GM19328 (cell line): ENCODE measurements around the gene MYLK.
"Not testable (repeated sequence)": the region's sequence is repeated elsewhere in the genome, so short reads cannot be mapped to it uniquely, and the experiment has no call there.

Experiments
- ATAC-seq: cut with Tn5 transposase; IDR thresholded peaks from one replicate; pipeline ENCODE4 v1.9.1; 2021; ENCODE audit warnings: mild to moderate bottlenecking, moderate library complexity; ENCODE audit not compliant: unreplicated experiment

MYLK gene

DNA sequence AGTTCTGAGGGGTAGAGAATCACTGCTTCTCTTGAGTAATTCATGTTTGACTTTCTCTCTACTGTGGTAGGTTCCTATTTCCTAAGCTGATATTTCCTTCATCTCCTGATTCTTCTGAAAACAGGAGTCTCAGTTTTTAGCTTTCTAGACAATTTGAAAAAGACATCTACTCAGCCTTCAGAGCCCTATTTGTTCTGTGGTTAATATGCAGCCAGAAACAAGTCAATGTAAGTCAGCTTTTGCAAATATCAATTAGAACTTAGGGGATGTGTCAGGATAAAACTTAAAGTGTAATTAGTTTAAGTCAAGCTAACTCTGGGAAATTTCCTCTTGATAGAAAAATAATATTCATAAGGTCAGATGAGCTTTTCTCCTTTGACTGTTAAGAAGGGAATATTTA is 277.6 kb downstream of the MYLK start:
- no peak for ATAC-seq

DNA sequence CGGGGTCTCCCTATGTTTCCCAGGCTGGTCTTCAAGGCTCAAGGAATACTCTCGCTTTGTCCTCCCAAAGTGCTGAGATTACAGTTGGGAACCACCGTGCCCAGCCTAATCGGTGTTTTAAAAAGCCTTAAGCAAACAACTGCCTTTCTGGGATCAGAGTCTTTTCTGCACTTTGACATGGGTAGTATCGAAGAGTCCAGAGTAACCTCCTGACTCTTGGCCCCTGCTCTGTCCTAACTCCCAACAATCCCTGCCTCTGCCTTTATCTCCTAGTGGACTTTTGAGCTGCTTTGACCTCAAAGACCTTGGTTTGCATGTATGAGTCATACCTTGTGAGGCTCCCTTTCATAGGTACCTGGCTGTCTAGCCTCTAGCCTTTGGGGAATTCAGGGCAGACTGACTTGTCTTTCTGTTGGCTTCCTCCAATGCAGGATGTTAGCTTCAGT is 278.3 kb downstream of the MYLK start:
- ATAC-seq, result peak; percentile 47

GRCh38 chr3:123603153-123603552 is 281.0 kb downstream of the MYLK start:
- ATAC-seq, result not testable (repeated sequence)

- no peak for ATAC-seq
These were observed 281.8 kb downstream of the MYLK start for GRCh38 chr3:123602325-123602724.

DNA sequence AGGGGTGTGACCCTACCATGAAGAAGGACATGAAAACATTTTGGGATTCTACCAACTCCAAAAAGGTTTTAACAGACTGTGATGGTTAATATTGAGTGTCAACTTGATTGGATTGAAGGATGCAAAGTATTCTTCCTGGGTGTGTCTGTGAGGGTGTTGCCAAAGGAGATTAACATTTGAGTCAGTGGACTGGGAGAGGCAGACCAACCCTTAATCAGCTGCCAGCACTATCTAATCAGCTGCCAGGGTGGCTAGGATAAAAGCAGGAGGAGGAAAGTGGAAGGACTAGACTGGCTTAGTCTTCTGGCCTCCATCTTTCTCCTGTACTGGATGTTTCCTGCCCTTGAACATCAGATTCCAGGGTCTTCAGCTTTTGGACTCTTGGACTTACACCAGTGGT is 283.3 kb downstream of the MYLK start:
- not testable (repeated sequence) for ATAC-seq

- ATAC-seq, result no peak
These were observed 286.6 kb downstream of the MYLK start for GRCh38 chr3:123597561-123597960.

GRCh38 chr3:123595396-123596180 is 288.5 kb downstream of the MYLK start:
- no peak for ATAC-seq

DNA sequence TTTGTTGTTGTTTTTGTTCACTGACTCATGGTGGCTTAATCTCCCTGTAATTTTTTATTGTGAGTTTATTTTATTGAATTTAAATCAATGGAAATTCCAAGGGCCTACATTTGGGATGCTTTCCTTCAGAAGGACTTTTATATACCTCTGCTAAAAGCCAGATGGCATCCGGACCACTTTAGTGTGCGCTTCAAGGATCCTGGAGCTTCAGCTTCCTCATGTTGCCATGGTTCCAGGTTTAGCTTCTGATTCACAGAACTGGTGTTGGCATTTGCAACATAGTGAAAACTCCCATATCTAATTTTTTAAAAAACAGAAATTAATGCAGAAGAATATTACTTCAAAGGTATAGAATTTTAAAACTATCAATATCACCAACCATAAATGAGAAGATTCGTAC is 290.8 kb downstream of the MYLK start:
- ATAC-seq, result no peak

DNA sequence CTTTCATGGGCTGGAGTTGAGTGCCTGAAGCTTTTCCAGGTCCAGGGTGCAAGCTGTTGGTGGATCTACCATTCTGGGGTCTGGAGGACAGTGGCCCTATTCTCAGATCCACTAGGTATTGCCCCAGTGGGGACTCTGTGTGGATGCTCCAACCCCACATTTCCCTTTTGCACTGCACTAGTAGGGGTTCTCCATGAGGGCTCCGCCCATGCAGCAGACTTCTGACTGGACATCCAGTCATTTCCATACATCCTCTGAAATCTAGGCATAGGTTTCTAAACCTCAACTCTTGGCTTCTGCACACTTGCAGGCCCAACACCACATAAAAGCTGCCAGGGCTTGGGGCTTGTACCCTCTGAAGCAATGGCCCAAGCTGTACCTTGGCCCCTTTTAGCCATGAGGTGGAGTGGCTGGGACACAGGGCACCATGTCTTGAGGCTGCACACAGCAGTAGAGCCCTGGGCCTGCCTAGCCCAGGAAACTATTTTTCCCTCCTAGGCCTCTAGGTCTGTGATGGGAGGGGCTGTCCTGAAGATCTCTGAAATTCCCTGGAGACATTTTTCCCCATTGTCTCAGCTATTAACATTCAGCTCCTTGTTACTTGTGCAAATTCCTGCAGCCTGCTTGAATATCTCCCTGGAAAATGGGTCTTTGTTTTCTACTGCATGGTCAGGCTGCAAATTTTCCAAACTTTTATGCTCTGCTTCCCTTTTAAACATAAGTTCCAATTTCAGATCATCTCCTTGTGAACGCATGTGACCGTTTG is 293.3 kb downstream of the MYLK start:
- ATAC-seq, result no peak

DNA sequence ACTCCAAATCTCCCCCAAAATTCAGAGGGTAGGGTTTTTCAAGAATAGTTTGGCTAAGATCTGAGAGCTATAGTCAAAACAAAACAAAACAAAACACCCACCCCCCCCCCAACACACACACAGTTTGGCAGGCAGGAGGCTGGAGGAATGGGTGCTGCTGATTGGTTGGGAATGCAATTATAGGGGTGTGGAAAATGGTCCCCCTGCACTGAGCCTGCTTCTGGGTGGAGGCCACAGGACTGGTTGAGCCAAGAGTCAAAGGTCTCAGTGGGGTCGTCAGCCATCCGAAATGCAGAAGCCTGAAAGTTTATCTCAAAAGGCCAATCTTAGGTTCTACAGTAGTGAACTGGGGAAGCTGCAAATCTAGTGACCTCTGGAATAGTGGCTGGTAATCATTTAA is 296.7 kb downstream of the MYLK start:
- ATAC-seq, result no peak

GRCh38 chr3:123586968-123587367 is 297.2 kb downstream of the MYLK start:
- no peak for ATAC-seq

DNA sequence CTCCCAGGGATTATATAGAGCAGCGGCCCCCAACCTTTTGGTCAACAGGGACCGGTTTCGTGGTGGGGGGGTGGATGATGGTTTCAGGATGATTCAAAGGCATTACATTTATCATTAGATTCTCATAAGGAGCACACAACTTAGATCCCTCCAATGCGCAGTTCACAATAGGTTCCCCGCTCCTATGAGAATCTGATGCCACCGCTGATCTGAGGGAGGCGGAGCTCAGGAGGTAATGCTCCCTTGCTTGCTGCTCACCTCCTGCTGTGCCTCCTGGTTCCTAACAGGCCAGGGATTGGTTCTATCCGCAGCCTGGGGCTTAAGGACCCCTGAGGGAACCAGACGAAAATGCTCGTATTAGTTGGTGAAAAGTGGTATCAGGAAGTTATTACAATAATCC is 298.0 kb downstream of the MYLK start:
- ATAC-seq, result no peak

DNA sequence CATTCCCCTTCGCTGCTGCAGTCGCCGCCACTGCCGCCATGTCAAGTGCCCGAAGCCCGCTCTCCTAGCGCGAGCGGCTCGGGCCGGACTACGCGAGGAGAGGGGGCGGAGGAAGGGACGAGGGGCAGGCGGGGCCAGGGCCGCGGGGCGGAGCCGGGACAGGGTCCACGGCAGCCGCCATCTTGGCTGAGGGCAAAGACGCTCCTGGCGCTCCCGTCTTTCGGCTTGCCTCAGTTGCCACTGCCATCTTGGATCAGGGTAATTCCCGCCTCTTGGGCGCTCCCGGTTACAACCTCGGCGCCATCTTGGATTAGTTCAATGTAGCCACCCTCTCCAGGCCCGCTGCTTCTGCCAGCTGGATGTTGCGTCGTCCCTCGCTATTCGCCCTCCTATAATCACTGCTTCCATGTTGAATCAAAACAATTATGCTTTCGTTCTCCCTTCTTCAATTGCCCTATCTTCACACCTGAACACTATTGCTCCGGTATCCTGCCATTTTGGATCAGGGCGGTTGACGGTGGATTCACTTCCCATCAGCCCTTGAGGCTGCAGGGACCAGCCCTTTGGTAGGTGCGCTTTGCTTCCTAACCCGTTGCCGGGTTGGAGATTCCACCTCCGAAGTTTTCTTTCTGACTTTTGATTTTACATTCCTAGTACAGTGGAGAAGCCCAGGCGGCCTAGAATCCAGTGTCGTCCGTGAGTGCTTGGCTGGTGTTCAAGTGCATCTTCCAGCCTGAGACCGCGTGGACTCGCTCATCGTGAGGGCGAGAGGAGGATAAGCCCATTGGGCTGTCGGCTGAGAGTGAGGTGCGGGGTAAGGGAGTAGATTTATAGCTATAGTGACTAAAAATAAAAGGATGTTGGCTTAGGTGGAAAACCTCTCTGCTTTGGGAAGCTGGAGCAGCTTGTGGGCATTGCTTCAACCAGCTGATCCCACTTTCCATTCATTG is 298.9 kb downstream of the MYLK start, which contains the start of gene HACD2:
TSS of gene HACD2 (minus strand) at position 66 of the 950 bp plus-strand sequence. CDS start at position 40, 26 bp downstream.
- ATAC-seq, result peak; percentile 89

GRCh38 chr3:123584284-123584987 is 299.7 kb downstream of the MYLK start:
- ATAC-seq, result peak; percentile 31

DNA sequence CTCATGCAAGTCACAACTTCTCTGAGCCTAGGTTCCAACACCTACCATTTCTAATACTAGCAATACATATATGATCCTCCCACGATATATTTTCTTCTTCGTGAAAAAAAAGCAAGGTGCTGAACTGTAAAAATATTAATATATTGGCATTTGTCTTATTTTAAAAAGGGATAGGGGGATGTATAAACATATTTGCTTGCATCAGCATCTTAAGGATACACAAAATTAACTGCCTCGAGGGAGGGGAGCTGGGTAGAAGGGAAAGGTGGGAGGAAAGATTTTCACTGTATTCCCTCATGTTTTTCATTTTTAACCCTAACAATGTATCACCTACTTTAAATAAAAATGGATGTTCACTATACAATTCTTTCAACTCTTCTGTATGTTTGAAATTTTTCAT is 300.6 kb downstream of the MYLK start:
- ATAC-seq, result no peak

DNA sequence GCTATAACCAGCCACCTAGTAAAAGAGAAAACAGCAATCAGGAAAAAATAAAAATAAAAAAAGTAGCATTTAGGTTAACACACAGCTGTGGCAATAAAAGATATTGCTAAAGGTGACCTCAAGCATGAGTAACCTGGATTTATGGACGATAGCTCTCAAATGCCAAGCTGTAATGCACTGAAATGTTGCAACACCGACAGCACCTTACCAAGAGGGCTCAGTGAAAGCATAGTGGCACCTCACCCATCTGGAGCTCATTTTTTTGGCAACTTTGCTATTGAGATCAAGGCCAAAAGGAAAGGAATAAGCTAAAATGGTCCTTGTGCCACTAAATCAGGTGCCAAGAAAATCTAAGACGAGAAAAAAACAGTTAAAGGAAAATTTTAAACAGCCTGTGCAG is 301.8 kb downstream of the MYLK start:
- ATAC-seq, result no peak

GRCh38 chr3:123576122-123576521 is 308.0 kb downstream of the MYLK start:
- ATAC-seq, result peak; percentile 84

- ATAC-seq, result no peak
These were observed 312.2 kb downstream of the MYLK start for GRCh38 chr3:123571973-123572365.

- ATAC-seq, result no peak
These were observed 312.7 kb downstream of the MYLK start for GRCh38 chr3:123571264-123571972.

DNA sequence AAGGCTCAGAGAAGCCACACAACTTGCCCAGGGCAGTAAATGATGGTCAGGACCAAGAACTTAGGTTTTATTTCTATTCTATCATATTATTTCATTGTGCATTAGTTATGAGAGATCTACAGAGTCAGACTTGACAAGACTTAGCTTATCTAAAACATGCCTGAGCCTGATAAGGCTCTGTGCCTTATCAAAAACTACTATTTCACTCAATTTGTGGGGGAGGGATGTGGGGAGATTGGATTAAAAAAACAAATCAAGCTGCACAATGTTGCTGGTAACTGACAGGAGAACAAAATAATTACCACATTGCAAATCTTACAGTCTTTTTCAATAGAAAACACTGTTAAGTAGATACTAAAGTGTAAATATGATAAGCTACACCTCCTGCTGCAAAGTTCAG is 315.3 kb downstream of the MYLK start:
- ATAC-seq, result no peak
